ENCODE measurements around the gene SORL1. TPM values are rescaled to one million over a fixed set of nuclear protein-coding genes. Genes with fewer than 3 reads are reported as not detected.

Gene SORL1
- total and polyA plus RNA-seq, 2 donors from 2014 or later, result 15.2 to 74.2 TPM

DNA sequence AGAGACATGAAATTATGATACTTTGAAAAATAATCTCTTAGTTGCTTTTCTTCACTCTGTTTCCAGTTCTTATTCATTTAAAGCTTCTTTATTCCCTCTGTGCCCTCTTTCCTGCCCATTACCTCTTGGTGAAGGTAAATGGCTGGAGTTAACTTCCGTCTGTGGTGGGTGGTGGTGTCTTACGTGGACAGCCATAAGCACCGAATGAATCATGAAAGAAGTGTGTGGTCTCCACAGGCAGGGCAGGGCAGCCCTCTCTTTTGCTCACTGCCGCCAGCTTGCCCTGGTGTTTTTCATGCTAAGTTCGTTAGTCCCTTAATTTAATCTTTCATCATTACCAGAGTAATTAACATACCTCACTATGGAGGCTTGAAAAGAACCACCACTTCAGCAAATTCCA is 99.3 kb downstream of the SORL1 start:
- DNase-seq (no peak), FAIRE-seq (no peak)
- H3K9ac ChIP-seq (ENCODE audit: low read length in 3 of 3), result no peak overlapping the region
- H3K4me1 ChIP-seq (ENCODE audit: control insufficient read depth in 2 of 3, insufficient read depth in 2 of 3, low read depth in 1 of 3, low read length in 3 of 3), result no peaks in the 10 kb centered on the region
- no peaks in the 10 kb centered on the region for H3K27me3 ChIP-seq (ENCODE audit: control insufficient read depth, insufficient read depth, low read length)
- peaks cover 3 to 8% (median 5%) of the 10 kb centered on the region in 3 donors for H3K36me3 ChIP-seq (ENCODE audit: control insufficient read depth in 2 of 3, insufficient read depth in 3 of 3, low read length in 3 of 3)
- H3K27ac ChIP-seq (ENCODE audit: low read depth in 2 of 2, low read length in 2 of 2), result no peak overlapping the region
- no peak overlapping the region for H3K4me3 ChIP-seq (ENCODE audit: low read length in 3 of 3)
- intact Hi-C loops (cut with DNase I), result no loop called here
- H3K9me3 ChIP-seq (ENCODE audit: control insufficient read depth in 2 of 3, insufficient read depth in 1 of 3, low read length in 3 of 3), result no peaks in the 10 kb centered on the region
- TF ChIP-seq, protein P1, sequence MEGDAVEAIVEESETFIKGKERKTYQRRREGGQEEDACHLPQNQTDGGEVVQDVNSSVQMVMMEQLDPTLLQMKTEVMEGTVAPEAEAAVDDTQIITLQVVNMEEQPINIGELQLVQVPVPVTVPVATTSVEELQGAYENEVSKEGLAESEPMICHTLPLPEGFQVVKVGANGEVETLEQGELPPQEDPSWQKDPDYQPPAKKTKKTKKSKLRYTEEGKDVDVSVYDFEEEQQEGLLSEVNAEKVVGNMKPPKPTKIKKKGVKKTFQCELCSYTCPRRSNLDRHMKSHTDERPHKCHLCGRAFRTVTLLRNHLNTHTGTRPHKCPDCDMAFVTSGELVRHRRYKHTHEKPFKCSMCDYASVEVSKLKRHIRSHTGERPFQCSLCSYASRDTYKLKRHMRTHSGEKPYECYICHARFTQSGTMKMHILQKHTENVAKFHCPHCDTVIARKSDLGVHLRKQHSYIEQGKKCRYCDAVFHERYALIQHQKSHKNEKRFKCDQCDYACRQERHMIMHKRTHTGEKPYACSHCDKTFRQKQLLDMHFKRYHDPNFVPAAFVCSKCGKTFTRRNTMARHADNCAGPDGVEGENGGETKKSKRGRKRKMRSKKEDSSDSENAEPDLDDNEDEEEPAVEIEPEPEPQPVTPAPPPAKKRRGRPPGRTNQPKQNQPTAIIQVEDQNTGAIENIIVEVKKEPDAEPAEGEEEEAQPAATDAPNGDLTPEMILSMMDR (IDR thresholded peaks at IDR 0.05; ENCODE audit: borderline replicate concordance, extremely low read depth, insufficient read depth), result no peak

DNA sequence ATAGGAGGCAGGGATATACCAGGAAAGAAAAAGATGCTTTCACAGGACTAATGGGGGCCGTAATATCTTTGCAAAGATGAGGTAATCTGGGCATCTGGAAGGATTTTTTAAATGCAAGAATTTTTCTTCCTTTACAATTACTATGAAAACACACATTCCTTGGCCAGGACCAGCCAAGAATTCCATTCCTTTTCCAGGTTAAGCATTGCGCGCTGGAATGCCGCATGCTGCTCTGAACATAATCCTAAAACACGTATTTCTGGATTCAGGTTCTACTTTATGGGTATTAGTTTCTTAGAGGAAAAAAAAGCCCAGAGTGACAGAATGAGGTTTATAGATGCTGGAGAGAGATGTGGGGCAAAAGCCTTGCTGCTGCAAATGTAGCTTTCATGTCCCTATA is 100.0 kb downstream of the SORL1 start:
- Histone ChIP-seq H3K9me3 (ENCODE audit: control insufficient read depth in 2 of 3, insufficient read depth in 1 of 3, low read length in 3 of 3) (no peaks in the 10 kb centered on the region), H3K4me3 (ENCODE audit: low read length in 3 of 3) (no peak overlapping the region), H3K27me3 (ENCODE audit: control insufficient read depth, insufficient read depth, low read length) (no peaks in the 10 kb centered on the region), H3K27ac (ENCODE audit: low read depth in 2 of 2, low read length in 2 of 2) (no peak overlapping the region), H3K9ac (ENCODE audit: low read length in 3 of 3) (no peak overlapping the region), H3K36me3 (ENCODE audit: control insufficient read depth in 2 of 3, insufficient read depth in 3 of 3, low read length in 3 of 3) (peaks cover 3 to 8% (median 6%) of the 10 kb centered on the region in 3 donors), H3K4me1 (ENCODE audit: control insufficient read depth in 2 of 3, insufficient read depth in 2 of 3, low read depth in 1 of 3, low read length in 3 of 3) (no peaks in the 10 kb centered on the region)
- TF ChIP-seq, protein P1 (IDR thresholded peaks at IDR 0.05; ENCODE audit: borderline replicate concordance, extremely low read depth, insufficient read depth), result no peak
- DNase-seq, result no peak
- intact Hi-C loops (cut with DNase I), result no loop called here
- no peak for FAIRE-seq

DNA sequence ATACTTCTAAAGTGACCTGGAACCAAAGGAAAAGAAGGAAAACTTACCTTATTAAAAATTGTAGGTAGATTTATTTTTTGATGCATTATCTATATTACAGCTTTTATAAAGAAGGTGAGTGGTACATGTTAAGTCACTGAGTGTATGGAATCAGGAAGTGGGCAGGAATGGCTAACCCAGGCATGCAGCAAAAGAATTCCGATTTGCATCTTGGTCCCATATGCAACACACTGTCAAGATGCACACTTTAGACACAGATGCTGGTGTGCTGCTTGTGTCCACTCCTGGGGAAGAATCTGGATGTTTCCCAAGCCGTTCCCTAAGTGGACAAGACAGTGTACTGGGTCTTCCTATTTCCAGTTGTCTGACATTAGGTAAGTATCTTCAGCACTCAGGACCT is 100.5 kb downstream of the SORL1 start:
- no peak overlapping the region for H3K9ac ChIP-seq (ENCODE audit: low read length in 3 of 3)
- no peak overlapping the region for H3K27ac ChIP-seq (ENCODE audit: low read depth in 2 of 2, low read length in 2 of 2)
- H3K27me3 ChIP-seq (ENCODE audit: control insufficient read depth, insufficient read depth, low read length), result no peaks in the 10 kb centered on the region
- H3K4me1 ChIP-seq (ENCODE audit: control insufficient read depth in 2 of 3, insufficient read depth in 2 of 3, low read depth in 1 of 3, low read length in 3 of 3), result no peaks in the 10 kb centered on the region
- intact Hi-C loops (cut with DNase I), result no loop called here
- TF ChIP-seq, protein P1 (IDR thresholded peaks at IDR 0.05; ENCODE audit: borderline replicate concordance, extremely low read depth, insufficient read depth), result no peak
- DNase-seq, result no peak
- no peak for FAIRE-seq
- H3K36me3 ChIP-seq (ENCODE audit: control insufficient read depth in 2 of 3, insufficient read depth in 3 of 3, low read length in 3 of 3), result peaks cover 3 to 8% (median 7%) of the 10 kb centered on the region in 3 donors
- no peak overlapping the region for H3K4me3 ChIP-seq (ENCODE audit: low read length in 3 of 3)
- no peaks in the 10 kb centered on the region for H3K9me3 ChIP-seq (ENCODE audit: control insufficient read depth in 2 of 3, insufficient read depth in 1 of 3, low read length in 3 of 3)

DNA sequence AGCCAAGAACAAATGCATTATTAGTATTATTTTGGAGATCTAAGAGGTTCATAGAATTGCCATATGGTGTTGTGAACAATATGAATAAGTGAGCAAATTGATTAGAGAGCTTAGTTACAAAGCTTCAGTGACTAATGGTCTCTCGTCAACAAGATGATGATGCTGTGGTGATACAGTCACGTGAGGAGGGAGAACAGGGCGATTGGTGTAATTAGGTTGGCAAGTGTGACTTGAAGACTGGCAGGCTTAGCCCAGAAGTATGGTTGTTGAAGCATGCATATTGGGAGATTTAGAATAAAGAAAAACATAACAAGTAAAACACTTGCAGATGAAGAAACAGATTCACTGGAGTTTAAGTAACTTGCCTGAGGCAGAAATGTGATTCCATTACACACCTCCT is 101.3 kb downstream of the SORL1 start:
- intact Hi-C loops (cut with DNase I), result no loop called here
- no peak overlapping the region for H3K4me3 ChIP-seq (ENCODE audit: low read length in 3 of 3)
- no peak overlapping the region for H3K9ac ChIP-seq (ENCODE audit: low read length in 3 of 3)
- DNase-seq (no peak), FAIRE-seq (no peak)
- H3K27ac ChIP-seq (ENCODE audit: low read depth in 2 of 2, low read length in 2 of 2), result no peak overlapping the region
- TF ChIP-seq, protein P1 (IDR thresholded peaks at IDR 0.05; ENCODE audit: borderline replicate concordance, extremely low read depth, insufficient read depth), result no peak
- H3K9me3 ChIP-seq (ENCODE audit: control insufficient read depth in 2 of 3, insufficient read depth in 1 of 3, low read length in 3 of 3), result no peaks in the 10 kb centered on the region
- H3K4me1 ChIP-seq (ENCODE audit: control insufficient read depth in 2 of 3, insufficient read depth in 2 of 3, low read depth in 1 of 3, low read length in 3 of 3), result no peaks in the 10 kb centered on the region
- no peaks in the 10 kb centered on the region for H3K27me3 ChIP-seq (ENCODE audit: control insufficient read depth, insufficient read depth, low read length)
- H3K36me3 ChIP-seq (ENCODE audit: control insufficient read depth in 2 of 3, insufficient read depth in 3 of 3, low read length in 3 of 3), result peaks cover 3 to 11% (median 9%) of the 10 kb centered on the region in 3 donors
